ENCODE data around the gene CCDC93. TPM values are rescaled to one million over a fixed set of nuclear protein-coding genes. Genes with fewer than 3 reads are reported as not detected.
A peak's percentile ranks its signal among the peaks of the same experiment; 100 is the strongest.

Gene CCDC93
- polyA plus RNA-seq, 2 of the 4 experiments (the other 2 are of a cell fraction) = 14.4 to 17.8 TPM

DNA sequence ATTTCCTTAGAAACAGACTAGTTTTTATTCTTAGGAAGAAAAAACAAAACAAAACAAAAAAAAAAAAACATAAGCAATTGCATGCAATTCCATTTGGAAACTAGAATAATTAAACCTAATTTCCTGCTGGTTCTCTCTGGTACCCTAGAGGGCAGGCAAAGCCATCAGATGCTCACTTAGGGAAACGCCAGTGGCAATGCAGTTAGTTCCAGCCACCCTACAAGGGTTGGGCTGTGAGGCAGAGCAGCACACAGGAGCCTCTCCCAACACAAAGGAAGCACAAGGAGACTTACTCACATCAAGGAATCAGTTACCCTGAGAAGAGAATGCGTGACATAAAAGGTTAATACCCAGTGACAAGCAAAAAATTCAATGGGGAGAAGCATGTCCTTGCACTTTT is 28.8 kb downstream of the CCDC93 start:
- CTCF ChIA-PET = interaction anchor here (0.7 to 1.9 kb wide), 4 partner anchors 11 to 18 kb away, joined by 3 to 6 read pairs (median 5); no protein-coding TSS in a partner anchor
- peak in 1 of 2 experiments; percentile 10 for DNase-seq (ENCODE audit: low read depth in 1 of 2, low spot score in 1 of 2)
- WGBS (ENCODE audit: missing lambda C conversion rate) = 82% methylated on average over 2 of the region's 2 CpGs
- no peak for TF ChIP-seq FOXS1 (CRISPR knock-in tag; IDR thresholded peaks at IDR 0.05)
- TF ChIP-seq, protein P1, sequence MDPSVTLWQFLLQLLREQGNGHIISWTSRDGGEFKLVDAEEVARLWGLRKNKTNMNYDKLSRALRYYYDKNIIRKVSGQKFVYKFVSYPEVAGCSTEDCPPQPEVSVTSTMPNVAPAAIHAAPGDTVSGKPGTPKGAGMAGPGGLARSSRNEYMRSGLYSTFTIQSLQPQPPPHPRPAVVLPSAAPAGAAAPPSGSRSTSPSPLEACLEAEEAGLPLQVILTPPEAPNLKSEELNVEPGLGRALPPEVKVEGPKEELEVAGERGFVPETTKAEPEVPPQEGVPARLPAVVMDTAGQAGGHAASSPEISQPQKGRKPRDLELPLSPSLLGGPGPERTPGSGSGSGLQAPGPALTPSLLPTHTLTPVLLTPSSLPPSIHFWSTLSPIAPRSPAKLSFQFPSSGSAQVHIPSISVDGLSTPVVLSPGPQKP (IDR thresholded peaks at IDR 0.05; ENCODE audit: low read depth, low read length) = no peak
- Histone ChIP-seq H3K4me3 (no peak overlapping the region), H3K9me3 (no peaks in the 10 kb centered on the region), H3K27ac (no peak overlapping the region), H3K4me1 (peaks cover 31% of the 10 kb centered on the region), H3K4me2 (no peak overlapping the region)
- no peak for FAIRE-seq
- peak in 1 of 2 experiments; percentile 63; a peak in 4 of 6 replicates for ATAC-seq
- POLR2A ChIA-PET = no interaction called here

- FAIRE-seq (no peak), DNase-seq (ENCODE audit: low read depth in 1 of 2, low spot score in 1 of 2) (no peak), ATAC-seq (no peak)
- TF ChIP-seq RFX5 (IDR thresholded peaks at IDR 0.05) (no peak), SREBF2 (IDR thresholded peaks at IDR 0.05) (no peak), FOXS1 (CRISPR knock-in tag; IDR thresholded peaks at IDR 0.05) (no peak), KDM1A (IDR thresholded peaks at IDR 0.05; ENCODE audit: low read depth) (no peak), EP300 (IDR thresholded peaks at IDR 0.05) (no peak), ATOH8 (CRISPR knock-in tag; IDR thresholded peaks at IDR 0.05; ENCODE audit: low read depth) (no peak), POLR2A (IDR thresholded peaks at IDR 0.05; ENCODE audit: low read length) (no peak), HDAC2 (IDR thresholded peaks at IDR 0.05) (no peak), ZNF302 (CRISPR knock-in tag; IDR thresholded peaks at IDR 0.05) (no peak), JUNB (IDR thresholded peaks at IDR 0.05) (no peak), ZFP36 (IDR thresholded peaks at IDR 0.05; ENCODE audit: borderline replicate concordance, partially characterized antibody) (no peak), MAZ (IDR thresholded peaks at IDR 0.05; ENCODE audit: borderline replicate concordance, low read depth, low read length) (no peak)
- TF ChIP-seq, protein P2, sequence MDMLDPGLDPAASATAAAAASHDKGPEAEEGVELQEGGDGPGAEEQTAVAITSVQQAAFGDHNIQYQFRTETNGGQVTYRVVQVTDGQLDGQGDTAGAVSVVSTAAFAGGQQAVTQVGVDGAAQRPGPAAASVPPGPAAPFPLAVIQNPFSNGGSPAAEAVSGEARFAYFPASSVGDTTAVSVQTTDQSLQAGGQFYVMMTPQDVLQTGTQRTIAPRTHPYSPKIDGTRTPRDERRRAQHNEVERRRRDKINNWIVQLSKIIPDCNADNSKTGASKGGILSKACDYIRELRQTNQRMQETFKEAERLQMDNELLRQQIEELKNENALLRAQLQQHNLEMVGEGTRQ (IDR thresholded peaks at IDR 0.05) = no peak
- ChIA-PET POLR2A (no interaction called here), CTCF (interaction anchor here (0.7 to 1.9 kb wide), 5 partner anchors 12 to 170 kb away, joined by 3 to 6 read pairs (median 4); partner anchors contain the start of gene DDX18)
- no peak overlapping the region for H3K4me3 ChIP-seq
- 91% methylated on average over 2 of the region's 2 CpGs for WGBS (ENCODE audit: missing lambda C conversion rate)
- H3K4me2 ChIP-seq = no peak overlapping the region
- H3K9me3 ChIP-seq = no peaks in the 10 kb centered on the region
- H3K4me1 ChIP-seq = peaks cover 36% of the 10 kb centered on the region
- no peak overlapping the region for H3K27ac ChIP-seq
Measured at GRCh38 chr2:117984208-117984607, 29.7 kb downstream of the CCDC93 start.

- Histone ChIP-seq H3K4me2 (no peak overlapping the region; the same call in 2 of the 3 replicates), H3K4me3 (no peak overlapping the region), H3K9me3 (no peaks in the 10 kb centered on the region), H3K4me1 (peaks cover 36% of the 10 kb centered on the region), H3K27ac (peak overlapping the region in 1 of 2 experiments; percentile 64; a peak in 2 of 6 replicates)
- no peak for TF ChIP-seq FOSL2 (IDR thresholded peaks at IDR 0.05)
- no peak for TF ChIP-seq FOSL2 (CRISPR knock-in tag; IDR thresholded peaks at IDR 0.05)
- TF ChIP-seq BHLHE40 (IDR thresholded peaks at IDR 0.05; ENCODE audit: low read depth, low read length) = no peak
- no peak for TF ChIP-seq ESRRA (IDR thresholded peaks at IDR 0.05; ENCODE audit: borderline replicate concordance, low read length)
- TF ChIP-seq HDAC2 (IDR thresholded peaks at IDR 0.05) = no peak
- no peak for TF ChIP-seq ZC3H11A (IDR thresholded peaks at IDR 0.05)
- TF ChIP-seq, protein P3, sequence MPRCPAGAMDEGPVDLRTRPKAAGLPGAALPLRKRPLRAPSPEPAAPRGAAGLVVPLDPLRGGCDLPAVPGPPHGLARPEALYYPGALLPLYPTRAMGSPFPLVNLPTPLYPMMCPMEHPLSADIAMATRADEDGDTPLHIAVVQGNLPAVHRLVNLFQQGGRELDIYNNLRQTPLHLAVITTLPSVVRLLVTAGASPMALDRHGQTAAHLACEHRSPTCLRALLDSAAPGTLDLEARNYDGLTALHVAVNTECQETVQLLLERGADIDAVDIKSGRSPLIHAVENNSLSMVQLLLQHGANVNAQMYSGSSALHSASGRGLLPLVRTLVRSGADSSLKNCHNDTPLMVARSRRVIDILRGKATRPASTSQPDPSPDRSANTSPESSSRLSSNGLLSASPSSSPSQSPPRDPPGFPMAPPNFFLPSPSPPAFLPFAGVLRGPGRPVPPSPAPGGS (IDR thresholded peaks at IDR 0.05) = no peak
- TF ChIP-seq EP300 (IDR thresholded peaks at IDR 0.05) = no peak
- no peak for TF ChIP-seq NFE2L2 (conservative IDR thresholded peaks at IDR 0.05; ENCODE audit: low read length)
- TF ChIP-seq CBX2 (IDR thresholded peaks at IDR 0.05; ENCODE audit: borderline replicate concordance, low read depth) = no peak
- no peak for TF ChIP-seq RAD21 (conservative IDR thresholded peaks at IDR 0.05 in 1 of 2, IDR thresholded peaks at IDR 0.05 in 1 of 2)
- no peak for TF ChIP-seq JUNB (IDR thresholded peaks at IDR 0.05)
- no peak for TF ChIP-seq KDM1A (IDR thresholded peaks at IDR 0.05; ENCODE audit: low read depth)
- no peak for TF ChIP-seq CBX8 (IDR thresholded peaks at IDR 0.05)
- no peak for TF ChIP-seq PHF8 (IDR thresholded peaks at IDR 0.05; ENCODE audit: borderline replicate concordance, low read depth)
- DNase-seq (ENCODE audit: low read depth in 1 of 2, low spot score in 1 of 2) (no peak), FAIRE-seq (no peak), ATAC-seq (no peak)
- POLR2A ChIA-PET = no interaction called here
- WGBS (ENCODE audit: missing lambda C conversion rate) = 61% methylated on average over 3 of the region's 3 CpGs
- CTCF ChIA-PET = no interaction called here
Measured at GRCh38 chr2:117983040-117983439, 30.8 kb downstream of the CCDC93 start.
